ENCODE measurements around the gene PTPRJ. TPM values are rescaled to one million over a fixed set of nuclear protein-coding genes. Genes with fewer than 3 reads are reported as not detected.

PTPRJ gene
- total and polyA plus RNA-seq, 2 donors (not counting 1 experiment from before 2014, with no cell fraction given) = 11.2 to 20.0 TPM

GRCh38 chr11:48169259-48169658, 188.9 kb downstream of the PTPRJ start:
- TF ChIP-seq EZH2 (IDR thresholded peaks at IDR 0.05; ENCODE audit: borderline replicate concordance, insufficient read depth, low read depth, low read length, poor library complexity, severe bottlenecking) = no peak
- Mint-ChIP-seq H3K9me3 (ENCODE audit: insufficient read depth) (no peaks in the 10 kb centered on the region), H3K4me1 (peaks cover 21% of the 10 kb centered on the region), H3K4me3 (no peak overlapping the region), H3K27me3 (no peaks in the 10 kb centered on the region), H3K27ac (no peak overlapping the region)
- Histone ChIP-seq H3K36me3 (replicated peaks in 1 of 2; ENCODE audit: control extremely low read depth in 1 of 2, control insufficient read depth in 1 of 2, extremely low read depth in 1 of 2, insufficient read depth in 2 of 2, low read length in 1 of 2) (peaks cover 16 to 28% of the 10 kb centered on the region in 2 experiments), H3K27ac (ENCODE audit: low read length in 2 of 2) (no peak overlapping the region), H4K20me1 (ENCODE audit: control insufficient read depth, insufficient read depth, low read length, poor library complexity, severe bottlenecking) (no peaks in the 10 kb centered on the region), H2AFZ (ENCODE audit: insufficient read depth, low read depth, low read length, poor library complexity, severe bottlenecking) (no peak overlapping the region), H3K4me1 (ENCODE audit: control insufficient read depth in 2 of 2, insufficient read depth in 2 of 2, low read length in 2 of 2) (peaks cover 9 to 11% of the 10 kb centered on the region in 2 donors), H3K79me2 (ENCODE audit: control insufficient read depth, insufficient read depth, low read length) (no peaks in the 10 kb centered on the region), H3K4me2 (replicated peaks; ENCODE audit: low read depth, low read length, poor library complexity, severe bottlenecking) (no peak overlapping the region), H3K9me3 (ENCODE audit: control extremely low read depth in 1 of 3, control insufficient read depth in 2 of 3, insufficient read depth in 1 of 3, low read length in 2 of 3) (no peaks in the 10 kb centered on the region), H3K4me3 (ENCODE audit: control extremely low read depth in 1 of 5, extremely low read depth in 1 of 5, insufficient read depth in 1 of 5, low read depth in 2 of 5, low read length in 4 of 5) (no peak overlapping the region), H3K27me3 (replicated peaks in 1 of 4; ENCODE audit: control extremely low read depth in 1 of 4, control insufficient read depth in 3 of 4, insufficient read depth in 4 of 4, low read length in 3 of 4) (no peaks in the 10 kb centered on the region), H3K9ac (ENCODE audit: low read length) (no peak overlapping the region)
- no peak for ATAC-seq (ENCODE audit: low read depth)
- WGBS (ENCODE audit: insufficient coverage) = 100% methylated on average over 3 of the region's 6 CpGs
- ChIA-PET CTCF (no interaction called here), POLR2A (no interaction called here)
- DNase-seq = no peak
- intact Hi-C loops (cut with micrococcal nuclease) = no loop called here

GRCh38 chr11:48169717-48170116, 189.4 kb downstream of the PTPRJ start:
- no peaks in the 10 kb centered on the region for H3K79me2 ChIP-seq (ENCODE audit: control insufficient read depth, insufficient read depth, low read length)
- H3K4me1 Mint-ChIP-seq = peaks cover 21% of the 10 kb centered on the region
- ATAC-seq (ENCODE audit: low read depth) (no peak), DNase-seq (no peak)
- no peak overlapping the region for H3K4me3 ChIP-seq (ENCODE audit: control extremely low read depth in 1 of 5, extremely low read depth in 1 of 5, insufficient read depth in 1 of 5, low read depth in 2 of 5, low read length in 4 of 5)
- POLR2A ChIA-PET = no interaction called here
- intact Hi-C loops (cut with micrococcal nuclease) = no loop called here
- H3K4me3 Mint-ChIP-seq = no peak overlapping the region
- 92% methylated on average over 6 of the region's 7 CpGs for WGBS (ENCODE audit: insufficient coverage)
- H4K20me1 ChIP-seq (ENCODE audit: control insufficient read depth, insufficient read depth, low read length, poor library complexity, severe bottlenecking) = no peaks in the 10 kb centered on the region
- H3K27me3 Mint-ChIP-seq = no peaks in the 10 kb centered on the region
- H3K9me3 ChIP-seq (ENCODE audit: control extremely low read depth in 1 of 3, control insufficient read depth in 2 of 3, insufficient read depth in 1 of 3, low read length in 2 of 3) = no peaks in the 10 kb centered on the region
- H3K27ac ChIP-seq (ENCODE audit: low read length in 2 of 2) = no peak overlapping the region
- no peak overlapping the region for H3K4me2 ChIP-seq (replicated peaks; ENCODE audit: low read depth, low read length, poor library complexity, severe bottlenecking)
- CTCF ChIA-PET = no interaction called here
- no peak overlapping the region for H2AFZ ChIP-seq (ENCODE audit: insufficient read depth, low read depth, low read length, poor library complexity, severe bottlenecking)
- H3K36me3 ChIP-seq (replicated peaks in 1 of 2; ENCODE audit: control extremely low read depth in 1 of 2, control insufficient read depth in 1 of 2, extremely low read depth in 1 of 2, insufficient read depth in 2 of 2, low read length in 1 of 2) = peaks cover 13 to 25% of the 10 kb centered on the region in 2 experiments
- peak overlapping the region; percentile 15 for H3K27ac Mint-ChIP-seq
- no peaks in the 10 kb centered on the region for H3K9me3 Mint-ChIP-seq (ENCODE audit: insufficient read depth)
- TF ChIP-seq CTCF (IDR thresholded peaks at IDR 0.05) (no peak), EZH2 (IDR thresholded peaks at IDR 0.05; ENCODE audit: borderline replicate concordance, insufficient read depth, low read depth, low read length, poor library complexity, severe bottlenecking) (no peak)
- no peaks in the 10 kb centered on the region for H3K27me3 ChIP-seq (replicated peaks in 1 of 4; ENCODE audit: control extremely low read depth in 1 of 4, control insufficient read depth in 3 of 4, insufficient read depth in 4 of 4, low read length in 3 of 4)
- H3K9ac ChIP-seq (ENCODE audit: low read length) = no peak overlapping the region
- H3K4me1 ChIP-seq (ENCODE audit: control insufficient read depth in 2 of 2, insufficient read depth in 2 of 2, low read length in 2 of 2) = peaks cover 9 to 11% of the 10 kb centered on the region in 2 donors
